ENCODE results near the gene OR4K5.
"Not testable (repeated sequence)": the region's sequence is repeated elsewhere in the genome, so short reads cannot be mapped to it uniquely, and the experiment has no call there.

Gene OR4K5

GRCh38 chr14:19920021-19920657 is at the start of gene OR4K5:
TSS of gene OR4K5 (plus strand) at chr14:19920607. CDS start at chr14:19920607, 0 bp downstream.
- DNase-seq: no peak

- no peak for DNase-seq
Observed at GRCh38 chr14:19873178-19873577, 47.2 kb upstream of the OR4K5 start.

- no peak for DNase-seq
Observed at GRCh38 chr14:19874842-19875241, 45.6 kb upstream of the OR4K5 start, which contains the start of gene OR4K2. TSS of gene OR4K2 (plus strand) at chr14:19875142. CDS start at chr14:19876268, 1,126 bp downstream.

GRCh38 chr14:19878029-19878642 is 42.3 kb upstream of the OR4K5 start:
- DNase-seq: no peak

- no peak for DNase-seq
Observed at GRCh38 chr14:19895282-19895681, 25.1 kb upstream of the OR4K5 start.

GRCh38 chr14:19900999-19901398 is 19.4 kb upstream of the OR4K5 start:
- DNase-seq: no peak

GRCh38 chr14:19902409-19902808 is 18.0 kb upstream of the OR4K5 start:
- no peak for DNase-seq

- DNase-seq: no peak
Observed at GRCh38 chr14:19906665-19907064, 13.7 kb upstream of the OR4K5 start.

- DNase-seq: no peak
Observed at GRCh38 chr14:19911114-19911513, 9.3 kb upstream of the OR4K5 start.

- no peak for DNase-seq
Observed at GRCh38 chr14:19917243-19917642, 3.2 kb upstream of the OR4K5 start.

GRCh38 chr14:19917955-19918518 is 2.4 kb upstream of the OR4K5 start:
- DNase-seq: no peak

GRCh38 chr14:19918553-19919264 is 1.7 kb upstream of the OR4K5 start:
- no peak for DNase-seq

- DNase-seq: no peak
Observed at GRCh38 chr14:19930617-19931016, 10.2 kb downstream of the OR4K5 start, which contains the start of gene OR4K1. TSS of gene OR4K1 (plus strand) at chr14:19930917. CDS start at chr14:19935667, 4,750 bp downstream.

GRCh38 chr14:19941668-19942067 is 21.3 kb downstream of the OR4K5 start:
- no peak for DNase-seq

- no peak for DNase-seq
Observed at GRCh38 chr14:19947413-19948090, 27.1 kb downstream of the OR4K5 start.

GRCh38 chr14:19949218-19949617 is 28.8 kb downstream of the OR4K5 start:
- DNase-seq: no peak

GRCh38 chr14:19969735-19970134 is 49.3 kb downstream of the OR4K5 start:
- DNase-seq: not testable (repeated sequence)
